ENCODE measurements around the gene FAM227B.
"Not testable (repeated sequence)": the region's sequence is repeated elsewhere in the genome, so short reads cannot be mapped to it uniquely, and the experiment has no call there.

Gene FAM227B

GRCh38 chr15:49383266-49383665, 237.4 kb downstream of the FAM227B start:
- no peak overlapping the region for H3K4me3 ChIP-seq (ENCODE audit: low read depth, low read length)

DNA sequence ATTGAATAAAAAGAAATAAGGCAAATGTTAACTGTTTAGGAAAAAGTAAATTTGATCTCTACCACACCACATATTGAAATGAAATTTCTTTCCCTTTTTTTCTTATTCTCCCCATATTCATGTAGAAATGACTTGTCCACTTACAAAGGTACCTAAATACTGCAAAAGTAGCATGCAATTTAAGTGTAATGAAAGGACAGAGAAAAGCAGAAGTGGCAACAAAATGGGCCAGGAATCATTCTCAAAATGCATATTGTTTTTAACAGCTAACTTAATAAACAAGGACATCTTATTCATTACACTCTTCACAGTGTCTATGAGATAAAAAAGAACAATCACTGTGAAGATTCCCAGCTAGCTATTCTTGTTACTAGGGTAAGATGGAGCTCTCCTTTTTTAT, 238.2 kb downstream of the FAM227B start:
- H3K4me3 ChIP-seq (ENCODE audit: low read depth, low read length) = no peak overlapping the region

DNA sequence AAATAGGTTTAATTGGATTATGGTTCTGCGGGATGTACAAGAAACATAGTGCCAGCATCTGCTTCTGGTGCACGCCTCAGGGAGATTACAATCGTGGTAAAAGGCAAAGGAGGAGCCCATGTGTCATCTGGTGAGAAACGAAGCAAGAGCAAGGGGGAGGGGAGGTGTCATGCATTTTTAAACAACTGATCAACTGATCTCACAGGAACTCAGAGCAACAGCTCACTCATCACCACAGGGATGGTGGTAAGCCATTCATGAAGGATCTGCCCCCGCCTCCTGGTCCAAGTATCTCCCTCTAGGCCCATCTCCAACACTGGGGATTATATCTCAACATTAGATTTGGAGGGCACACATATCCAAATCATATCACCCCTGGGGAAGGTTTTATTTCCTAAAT, 239.7 kb downstream of the FAM227B start:
- no peak overlapping the region for H3K4me3 ChIP-seq (ENCODE audit: low read depth, low read length)

DNA sequence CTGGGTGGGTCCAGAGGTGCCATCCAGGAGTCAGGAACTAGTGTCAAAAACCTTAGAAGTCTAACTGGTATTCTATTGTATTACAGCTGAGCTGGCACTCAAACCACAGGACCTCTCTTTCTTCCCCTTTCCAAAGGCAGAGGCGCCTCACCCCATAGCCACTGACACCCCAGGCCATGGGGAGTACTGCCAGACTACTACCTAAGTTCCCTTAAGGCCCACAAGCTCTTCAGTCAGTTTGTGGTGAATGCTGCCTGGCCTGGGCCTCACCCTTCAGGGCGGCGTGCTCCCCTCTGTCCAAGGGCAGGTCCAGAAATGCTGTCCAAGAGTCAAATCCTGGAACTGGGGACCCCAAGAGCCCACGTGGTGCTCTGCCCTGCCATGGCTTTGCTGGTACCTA, 240.6 kb downstream of the FAM227B start:
- no peak overlapping the region for H3K4me3 ChIP-seq (ENCODE audit: low read depth, low read length)

- H3K4me3 ChIP-seq (ENCODE audit: low read depth, low read length) = no peak overlapping the region
Measured at GRCh38 chr15:49372366-49372765, 248.3 kb downstream of the FAM227B start.

DNA sequence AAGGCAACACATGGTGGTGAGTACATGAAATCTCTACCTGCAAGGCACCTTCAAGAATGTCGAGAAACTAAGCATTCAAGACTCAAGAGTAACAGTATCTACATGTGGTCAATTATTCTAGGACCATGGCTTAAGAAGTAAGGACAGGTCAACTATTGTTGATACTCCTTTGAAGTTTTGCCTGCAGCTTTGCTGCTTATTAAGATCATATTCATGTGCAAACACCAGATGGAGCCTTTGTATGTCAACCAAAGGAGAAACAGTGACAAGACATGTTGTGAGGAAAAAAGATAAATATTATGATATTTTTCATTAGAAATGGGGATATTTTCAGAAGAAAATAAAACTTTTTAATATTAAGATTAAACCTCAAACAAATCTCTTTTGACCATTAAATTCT, 249.8 kb downstream of the FAM227B start:
- no peak overlapping the region for H3K4me3 ChIP-seq (ENCODE audit: low read depth, low read length)

GRCh38 chr15:49366496-49366895, 254.1 kb downstream of the FAM227B start:
- H3K4me3 ChIP-seq (ENCODE audit: low read depth, low read length) = no peak overlapping the region

DNA sequence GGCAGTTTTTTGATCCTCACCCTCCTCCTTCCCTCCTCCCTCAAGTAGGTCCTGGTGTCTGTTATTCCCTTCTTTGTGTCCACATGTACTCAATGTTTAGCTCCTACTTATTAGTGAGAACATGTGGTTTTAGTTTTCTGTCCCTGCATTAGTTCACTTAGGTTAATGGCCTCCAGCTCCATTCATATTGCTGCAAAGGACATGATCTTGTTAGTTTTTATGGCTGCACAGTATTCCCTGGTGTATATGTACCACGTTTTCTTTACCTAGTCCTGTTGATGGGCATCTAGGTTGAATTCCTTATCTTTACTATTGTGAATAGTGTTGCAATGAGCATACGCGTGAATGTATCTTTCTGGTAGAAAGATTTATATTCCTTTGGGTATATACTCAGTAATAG, 259.2 kb downstream of the FAM227B start:
- H3K4me3 ChIP-seq (ENCODE audit: low read depth, low read length) = no peak overlapping the region

- not testable (repeated sequence) for H3K4me3 ChIP-seq (ENCODE audit: low read depth, low read length)
Measured at GRCh38 chr15:49354439-49354838, 266.2 kb downstream of the FAM227B start.

- no peak overlapping the region for H3K4me3 ChIP-seq (ENCODE audit: low read depth, low read length)
Measured at GRCh38 chr15:49343546-49343945, 277.1 kb downstream of the FAM227B start.

- no peak overlapping the region for H3K4me3 ChIP-seq (ENCODE audit: low read depth, low read length)
Measured at GRCh38 chr15:49339656-49340055, 281.0 kb downstream of the FAM227B start.

DNA sequence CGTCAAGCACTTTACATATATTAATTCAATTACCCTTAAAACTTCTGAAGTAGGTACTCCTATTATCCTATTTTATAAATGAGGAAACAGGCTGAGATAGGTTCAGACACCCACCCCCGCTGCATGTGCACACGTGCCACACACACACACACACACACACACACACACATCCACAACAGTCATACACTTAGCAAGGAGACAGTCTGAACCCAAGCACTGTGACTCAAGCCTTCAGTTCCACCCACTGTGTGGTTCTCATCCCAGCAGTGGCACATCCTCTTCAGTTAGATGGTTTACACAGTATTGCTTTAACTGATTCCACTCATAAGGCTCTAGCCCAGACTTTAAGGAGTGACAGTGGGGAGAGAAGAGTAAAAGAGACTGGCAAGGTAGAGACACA, 288.7 kb downstream of the FAM227B start:
- H3K4me3 ChIP-seq (ENCODE audit: low read depth, low read length) = no peak overlapping the region

DNA sequence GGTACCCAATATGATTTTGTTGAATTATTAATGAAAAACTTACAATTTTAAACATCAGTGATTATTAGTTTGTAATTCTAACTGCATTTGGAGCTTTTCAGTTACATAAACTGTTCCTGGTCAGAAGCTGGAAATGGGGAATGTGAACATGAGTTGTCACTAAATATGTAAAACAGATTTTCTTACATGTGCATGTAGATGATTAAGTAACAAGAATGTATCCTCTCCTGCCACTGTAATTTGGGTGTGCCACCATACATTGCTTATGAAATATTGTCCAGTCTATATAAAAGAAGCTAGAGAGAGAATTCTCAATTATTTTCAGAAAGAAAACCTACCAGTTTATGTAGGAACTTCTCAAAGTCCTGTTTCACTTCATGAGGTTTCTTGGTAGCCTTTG, 289.2 kb downstream of the FAM227B start:
- no peak overlapping the region for H3K4me3 ChIP-seq (ENCODE audit: low read depth, low read length)

GRCh38 chr15:49330166-49330565, 290.5 kb downstream of the FAM227B start:
- no peak overlapping the region for H3K4me3 ChIP-seq (ENCODE audit: low read depth, low read length)

DNA sequence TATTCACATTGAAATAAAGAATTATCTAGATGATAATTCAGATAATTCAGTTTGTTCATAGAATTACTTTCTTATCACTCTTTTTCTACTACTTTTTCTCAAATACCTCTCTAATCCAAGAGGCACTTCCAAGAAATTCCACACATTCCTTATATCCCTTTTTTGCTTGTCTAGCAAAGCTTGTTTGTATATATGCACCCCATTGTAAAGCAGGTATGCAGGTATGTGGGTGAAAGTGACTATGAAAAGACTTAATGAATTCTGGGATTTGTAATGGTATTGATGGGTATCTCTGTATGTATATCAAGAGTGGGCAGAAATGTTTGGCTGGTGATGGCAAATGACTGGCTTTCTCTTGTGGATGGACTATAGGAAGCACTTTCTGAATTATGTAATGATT, 291.7 kb downstream of the FAM227B start:
- H3K4me3 ChIP-seq (ENCODE audit: low read depth, low read length) = no peak overlapping the region

GRCh38 chr15:49327927-49328326, 292.7 kb downstream of the FAM227B start:
- no peak overlapping the region for H3K4me3 ChIP-seq (ENCODE audit: low read depth, low read length)

DNA sequence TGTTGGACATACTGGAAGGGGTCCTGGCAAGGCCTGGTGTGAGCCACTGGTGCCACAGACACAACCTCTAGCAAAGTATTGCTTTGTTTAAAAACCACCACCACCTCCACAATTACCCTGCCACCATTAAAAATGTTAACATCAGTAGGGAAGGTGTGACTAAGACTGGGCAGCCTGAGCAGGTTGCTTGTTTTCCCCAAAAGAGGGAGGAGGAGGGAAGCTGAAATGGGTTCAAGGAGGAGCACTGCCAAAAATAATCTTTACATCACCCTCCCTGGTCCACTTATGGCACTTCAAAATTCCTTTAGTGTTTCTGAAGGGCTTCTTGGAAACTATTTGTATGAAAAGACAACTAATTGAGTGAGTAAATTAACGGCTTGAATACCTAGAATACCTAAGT, 297.4 kb downstream of the FAM227B start:
- H3K4me3 ChIP-seq (ENCODE audit: low read depth, low read length) = no peak overlapping the region

- no peak overlapping the region for H3K4me3 ChIP-seq (ENCODE audit: low read depth, low read length)
Measured at GRCh38 chr15:49320351-49320750, 300.3 kb downstream of the FAM227B start.

DNA sequence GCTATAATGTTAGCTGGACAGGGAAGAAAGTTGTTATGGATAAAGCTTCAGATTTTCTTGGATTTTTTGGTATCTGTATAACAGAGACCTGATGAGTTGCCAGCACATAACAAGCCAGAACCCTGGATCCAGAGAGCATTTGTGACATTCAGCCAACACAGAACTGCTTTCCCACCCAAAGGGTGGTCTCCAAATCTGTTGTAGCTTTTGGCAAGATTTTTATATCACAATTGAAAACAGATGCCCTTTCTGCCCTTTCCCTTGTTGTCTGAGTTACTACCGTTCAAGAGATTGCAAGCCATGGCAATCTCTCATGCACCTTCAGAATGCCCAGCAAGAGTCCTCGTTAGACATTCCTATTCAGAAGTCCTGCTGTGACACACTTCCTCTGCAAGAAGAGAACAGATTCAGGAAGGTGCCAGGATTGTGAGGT, 305.2 kb downstream of the FAM227B start:
- H3K4me3 ChIP-seq (ENCODE audit: low read depth, low read length) = no peak overlapping the region

- H3K4me3 ChIP-seq (ENCODE audit: low read depth, low read length) = no peak overlapping the region
Measured at GRCh38 chr15:49314716-49315115, 305.9 kb downstream of the FAM227B start.

GRCh38 chr15:49313650-49314049, 307.0 kb downstream of the FAM227B start:
- no peak overlapping the region for H3K4me3 ChIP-seq (ENCODE audit: low read depth, low read length)

DNA sequence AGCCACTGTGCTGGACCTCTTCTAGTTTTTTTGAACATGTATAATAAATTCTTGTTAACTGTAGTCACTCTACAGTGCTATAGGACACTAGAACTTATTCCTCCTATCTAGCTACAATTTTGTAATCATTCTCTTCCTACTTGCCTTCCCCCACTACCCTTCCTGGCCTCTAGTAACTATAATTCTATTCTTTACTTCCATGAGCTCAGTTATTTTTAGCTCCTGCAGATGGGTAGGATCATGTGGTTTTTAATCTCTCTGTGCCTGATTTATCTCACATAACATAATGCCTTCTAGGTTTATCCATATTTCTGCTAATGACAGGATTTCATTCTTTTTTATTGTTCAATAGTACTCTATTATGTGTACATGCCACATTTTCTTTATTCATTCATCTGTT, 310.7 kb downstream of the FAM227B start:
- H3K4me3 ChIP-seq (ENCODE audit: low read depth, low read length) = no peak overlapping the region

GRCh38 chr15:49308686-49309085, 311.9 kb downstream of the FAM227B start:
- no peak overlapping the region for H3K4me3 ChIP-seq (ENCODE audit: low read depth, low read length)

DNA sequence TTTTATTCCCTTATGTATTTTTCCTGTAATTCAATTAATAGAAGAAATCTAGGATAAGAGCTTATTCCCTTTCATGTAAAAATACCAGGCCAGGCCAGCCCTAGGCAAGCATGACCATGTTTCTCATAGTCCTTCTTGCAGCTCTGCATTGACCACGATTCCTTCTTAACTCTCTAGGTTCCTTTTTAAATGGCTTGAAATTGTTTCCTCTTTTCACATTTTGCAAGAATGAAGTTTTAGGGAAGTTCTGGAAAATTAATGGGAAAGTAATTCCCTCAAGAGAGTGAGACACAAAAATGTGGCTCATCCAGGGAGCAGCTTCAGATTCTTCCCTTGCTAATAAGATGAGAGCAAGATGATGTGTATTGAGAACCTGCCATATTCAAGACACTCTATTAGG, 314.1 kb downstream of the FAM227B start:
- no peak overlapping the region for H3K4me3 ChIP-seq (ENCODE audit: low read depth, low read length)

Data from iPS-11a (cell line).